Endothelial cell of umbilical vein (primary cell): ENCODE results near the gene RTKN.

ENCODE experiments used
- CTCF ChIP-seq, 2 donors: IDR thresholded peaks; 1 replicate in 1 of 2; 2 replicates in 1 of 2; pipeline ENCODE4 v1.5.1; 2011; ENCODE audit warnings: low read length in 2 of 2, mild to moderate bottlenecking in 2 of 2, moderate library complexity in 2 of 2, control low read depth in 1 of 2, inconsistent platforms in 1 of 2, low read depth in 1 of 2; ENCODE audit not compliant: insufficient read depth in 1 of 2; ENCODE audit errors: extremely low read depth in 1 of 2
- EZH2 ChIP-seq: IDR thresholded peaks from 2 replicates; pipeline ENCODE4 v1.6.1; 2012; ENCODE audit warnings: borderline replicate concordance, low read depth, mild to moderate bottlenecking, moderate library complexity, low read length, inconsistent platforms; ENCODE audit not compliant: severe bottlenecking
- MAX ChIP-seq: IDR thresholded peaks from 2 replicates; pipeline ENCODE4 v1.6.1; 2011; ENCODE audit not compliant: insufficient read depth, insufficient read length
- POLR2A ChIP-seq: IDR thresholded peaks from 2 replicates; pipeline ENCODE4 v1.6.1; 2012; ENCODE audit warnings: low read depth, mild to moderate bottlenecking, control low read depth, low read length
- POLR2AphosphoS5 ChIP-seq: IDR thresholded peaks from 2 replicates; pipeline ENCODE4 v1.6.1; 2012; ENCODE audit warnings: low read depth, mild to moderate bottlenecking, control low read depth, low read length, moderate library complexity; ENCODE audit not compliant: insufficient read depth

- TF ChIP-seq POLR2A (no peak), POLR2AphosphoS5 (no peak), CTCF (IDR thresholded peaks at IDR 0.05; ENCODE audit: extremely low read depth in 1 of 2, insufficient read depth in 1 of 2, low read depth in 1 of 2, low read length in 2 of 2) (no peak), MAX (no peak), EZH2 (no peak)
These were observed 22.4 kb downstream of the RTKN start for GRCh38 chr2:74419345-74419744.
